ENCODE results near the gene PLXNA2. TPM values are rescaled to one million over a fixed set of nuclear protein-coding genes. Genes with fewer than 3 reads are reported as not detected.

The PLXNA2 gene
- total and polyA plus RNA-seq, 2 of the 4 experiments (the other 2 are of a cell fraction): 0.72 to 1.1 TPM

- no peaks in the 10 kb centered on the region for H4K20me1 ChIP-seq (ENCODE audit: insufficient read depth, low read length)
- H3K14ac ChIP-seq (replicated peaks; ENCODE audit: low read depth, low read length): no peak overlapping the region
- no peaks in the 10 kb centered on the region for H3K36me3 ChIP-seq (ENCODE audit: control insufficient read depth, insufficient read depth, low read length)
- no peak overlapping the region for H4K8ac ChIP-seq (ENCODE audit: low read depth in 2 of 2, low read length in 2 of 2)
- H2AFZ ChIP-seq (replicated peaks; ENCODE audit: low read length, poor library complexity): no peak overlapping the region
- H3K4me1 ChIP-seq (ENCODE audit: control insufficient read depth, insufficient read depth, low read length): no peaks in the 10 kb centered on the region
- dilution Hi-C loops (cut with HindIII; ENCODE audit: low sequenced_read_pairs, unreplicated experiment): no loop called here
- POLR2A ChIA-PET (ENCODE audit: unreplicated experiment): no interaction called here
- intact Hi-C loops (cut with micrococcal nuclease): no loop called here
- no peak overlapping the region for H2BK5ac ChIP-seq (ENCODE audit: low read depth, low read length, poor library complexity, severe bottlenecking)
- H2BK20ac ChIP-seq (ENCODE audit: low read depth, low read length): no peak overlapping the region
- no peak overlapping the region for H3K23ac ChIP-seq (ENCODE audit: low read depth, low read length)
- DNase-seq (no peak), ATAC-seq (ENCODE audit: low read depth) (no peak)
- H3K4me3 ChIP-seq (ENCODE audit: insufficient read depth, low read depth, low read length): no peak overlapping the region
- BruUV-seq (replicated peaks): no TSS peak
- CTCF ChIA-PET: no interaction called here
- no peak overlapping the region for H3K56ac ChIP-seq (ENCODE audit: extremely low read depth, insufficient read depth, low read length)
- no peaks in the 10 kb centered on the region for H3K9me3 ChIP-seq (ENCODE audit: control insufficient read depth, insufficient read depth, low read length)
- H3K9ac ChIP-seq (ENCODE audit: low read depth, low read length): no peak overlapping the region
- H3K4ac ChIP-seq (ENCODE audit: low read depth, low read length): no peak overlapping the region
- no peaks in the 10 kb centered on the region for H3K9me1 ChIP-seq (ENCODE audit: insufficient read depth, low read length)
- in situ Hi-C loops (cut with MboI; ENCODE audit: low sequenced_read_pairs): no loop called here
- no CpG with 5 or more reads among the region's 2 CpGs for WGBS, 2 experiments (ENCODE audit: extremely low coverage in 2 of 2, insufficient read length in 1 of 2)
- H3K27ac ChIP-seq (ENCODE audit: insufficient read depth, low read length): no peak overlapping the region
- no peak overlapping the region for H3K4me2 ChIP-seq (ENCODE audit: low read depth, low read length)
- TF ChIP-seq, protein P1, sequence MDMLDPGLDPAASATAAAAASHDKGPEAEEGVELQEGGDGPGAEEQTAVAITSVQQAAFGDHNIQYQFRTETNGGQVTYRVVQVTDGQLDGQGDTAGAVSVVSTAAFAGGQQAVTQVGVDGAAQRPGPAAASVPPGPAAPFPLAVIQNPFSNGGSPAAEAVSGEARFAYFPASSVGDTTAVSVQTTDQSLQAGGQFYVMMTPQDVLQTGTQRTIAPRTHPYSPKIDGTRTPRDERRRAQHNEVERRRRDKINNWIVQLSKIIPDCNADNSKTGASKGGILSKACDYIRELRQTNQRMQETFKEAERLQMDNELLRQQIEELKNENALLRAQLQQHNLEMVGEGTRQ (IDR thresholded peaks at IDR 0.05; ENCODE audit: low read depth, low read length): no peak
- peak; percentile 90 for TF ChIP-seq MAFK (IDR thresholded peaks at IDR 0.05; ENCODE audit: low read depth, low read length)
- no peak overlapping the region for H2BK15ac ChIP-seq (ENCODE audit: low read depth, low read length)
- H4K91ac ChIP-seq (ENCODE audit: insufficient read depth, low read depth, low read length): no peak overlapping the region
- H2AK5ac ChIP-seq (ENCODE audit: low read depth, low read length): no peak overlapping the region
- H2BK120ac ChIP-seq (ENCODE audit: low read depth, low read length): no peak overlapping the region
- no peak overlapping the region for H2AK9ac ChIP-seq (replicated peaks; ENCODE audit: low read depth, low read length, poor library complexity)
- H3K18ac ChIP-seq (ENCODE audit: low read depth, low read length): no peak overlapping the region
- no peak overlapping the region for H4K5ac ChIP-seq (ENCODE audit: low read depth, low read length)
- no peaks in the 10 kb centered on the region for H3K79me1 ChIP-seq (ENCODE audit: low read depth in 1 of 2, low read length in 2 of 2)
- H3K27me3 ChIP-seq (ENCODE audit: control insufficient read depth, insufficient read depth, low read length): no peaks in the 10 kb centered on the region
Observed at GRCh38 chr1:208292908-208293307, 48.7 kb upstream of the PLXNA2 start.
